ENCODE results near the gene BIRC5.
"Not testable (repeated sequence)": the region's sequence is repeated elsewhere in the genome, so short reads cannot be mapped to it uniquely, and the experiment has no call there.

BIRC5 gene

DNA sequence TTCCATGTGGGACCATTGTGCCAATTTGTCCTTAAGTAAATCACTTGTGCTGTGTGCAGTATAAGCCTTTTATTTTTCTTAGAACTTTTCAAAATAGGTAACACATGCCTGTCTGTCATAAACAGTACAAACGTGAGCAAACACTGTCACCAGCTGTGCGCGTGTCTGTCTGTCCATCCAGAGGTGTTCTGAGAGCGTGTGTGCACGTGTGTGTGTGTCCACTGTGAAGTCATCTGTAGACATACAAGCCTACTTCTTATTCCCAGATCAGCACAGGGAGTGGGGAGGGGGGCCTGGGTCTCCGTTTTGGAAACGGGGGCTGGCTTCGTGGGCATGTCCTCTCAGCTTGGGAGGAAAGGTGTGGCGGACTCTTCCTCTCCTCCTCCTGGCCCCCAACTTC is 26.8 kb downstream of the BIRC5 start:
- no peak for DNase-seq

DNA sequence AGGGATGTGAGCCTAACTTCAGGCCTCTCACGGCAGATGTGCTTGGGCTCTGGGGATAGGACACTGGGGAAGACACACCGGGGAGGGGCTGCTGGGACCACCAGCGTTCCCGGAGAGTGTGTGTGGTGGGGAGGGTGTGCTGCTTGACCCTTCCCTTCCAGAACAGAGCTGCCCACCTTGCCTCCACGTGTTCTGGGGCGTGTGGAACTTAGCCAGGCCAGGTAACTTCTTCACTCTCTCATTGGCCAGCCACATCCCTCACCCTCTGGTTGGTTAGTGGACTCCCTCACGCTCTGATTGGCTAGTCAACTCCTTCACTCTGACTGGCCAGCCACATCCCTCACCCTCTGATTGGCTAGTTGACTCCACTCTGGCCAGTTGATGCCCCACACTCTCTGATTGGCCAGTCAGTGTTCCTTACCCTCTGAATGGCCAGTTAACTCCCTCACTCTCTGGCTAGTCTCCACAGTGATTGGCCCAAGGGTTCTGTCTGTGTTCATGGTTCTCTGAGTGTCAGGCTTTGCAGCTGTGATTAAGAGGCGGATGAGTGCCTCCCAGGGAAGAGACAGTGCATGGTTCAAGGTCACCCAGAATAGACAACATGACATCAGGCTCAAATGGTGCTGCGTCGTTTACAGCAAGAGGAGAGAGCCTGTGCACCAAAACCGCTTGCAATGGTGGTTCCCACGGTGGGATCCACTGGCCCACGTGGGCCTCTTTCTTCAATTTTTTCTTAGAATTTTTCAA is 27.4 kb downstream of the BIRC5 start:
- DNase-seq, result no peak

DNA sequence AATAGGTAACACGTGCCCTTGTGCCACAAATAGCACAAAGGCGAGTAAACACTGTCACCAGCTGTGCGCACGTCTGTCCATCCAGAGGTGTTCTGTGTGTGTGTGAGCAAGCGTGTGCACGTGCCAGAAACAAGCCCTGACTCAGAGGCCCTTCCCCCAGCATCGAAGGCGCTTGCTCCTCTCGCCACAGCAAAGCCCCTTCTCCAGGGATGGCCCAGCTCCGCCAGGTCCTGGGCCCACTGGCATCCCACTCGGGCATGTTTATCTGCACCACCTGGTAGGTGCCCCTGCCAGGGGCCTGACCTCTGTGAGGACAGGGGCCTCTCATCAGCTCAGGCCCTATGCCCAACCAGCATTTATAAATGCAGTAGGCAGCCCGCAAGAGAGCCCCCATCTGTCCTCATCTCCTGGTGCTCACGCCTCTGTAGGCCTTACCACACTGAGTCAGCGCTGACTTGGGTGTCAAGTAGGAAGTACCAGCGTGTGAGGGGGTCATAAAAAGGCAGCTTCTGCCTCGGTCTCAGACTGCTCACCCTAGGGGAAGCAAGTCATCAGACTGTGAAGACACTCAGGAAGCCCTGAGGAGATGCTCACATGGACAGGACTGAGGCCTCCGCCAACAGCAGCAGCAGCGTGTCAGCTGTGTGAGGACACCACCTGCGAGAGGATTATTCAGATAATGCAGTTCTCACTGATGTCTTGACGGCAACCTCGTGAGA is 28.1 kb downstream of the BIRC5 start:
- no peak for DNase-seq

DNA sequence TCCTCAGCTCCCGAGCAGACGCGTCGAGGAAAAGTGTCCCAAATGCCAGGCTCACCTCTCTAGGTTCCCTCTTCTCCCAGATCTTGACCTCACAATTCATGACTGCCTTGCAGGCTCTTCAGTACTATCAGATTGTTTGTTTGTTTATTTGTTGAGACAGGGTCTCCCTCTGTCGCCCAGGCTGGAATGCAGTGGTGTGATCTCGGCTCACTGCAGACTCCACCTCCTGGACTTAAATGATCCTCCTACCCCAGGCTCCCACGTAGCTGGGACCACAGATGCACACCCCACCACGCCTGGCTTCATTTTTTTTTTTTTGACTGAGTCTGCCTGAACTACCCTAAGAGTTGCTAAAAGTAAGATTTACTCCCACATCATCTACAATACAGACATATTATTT is 33.3 kb downstream of the BIRC5 start:
- DNase-seq, result no peak

- DNase-seq, result no peak
Measured at GRCh38 chr17:78248051-78248914, 34.2 kb downstream of the BIRC5 start.

DNA sequence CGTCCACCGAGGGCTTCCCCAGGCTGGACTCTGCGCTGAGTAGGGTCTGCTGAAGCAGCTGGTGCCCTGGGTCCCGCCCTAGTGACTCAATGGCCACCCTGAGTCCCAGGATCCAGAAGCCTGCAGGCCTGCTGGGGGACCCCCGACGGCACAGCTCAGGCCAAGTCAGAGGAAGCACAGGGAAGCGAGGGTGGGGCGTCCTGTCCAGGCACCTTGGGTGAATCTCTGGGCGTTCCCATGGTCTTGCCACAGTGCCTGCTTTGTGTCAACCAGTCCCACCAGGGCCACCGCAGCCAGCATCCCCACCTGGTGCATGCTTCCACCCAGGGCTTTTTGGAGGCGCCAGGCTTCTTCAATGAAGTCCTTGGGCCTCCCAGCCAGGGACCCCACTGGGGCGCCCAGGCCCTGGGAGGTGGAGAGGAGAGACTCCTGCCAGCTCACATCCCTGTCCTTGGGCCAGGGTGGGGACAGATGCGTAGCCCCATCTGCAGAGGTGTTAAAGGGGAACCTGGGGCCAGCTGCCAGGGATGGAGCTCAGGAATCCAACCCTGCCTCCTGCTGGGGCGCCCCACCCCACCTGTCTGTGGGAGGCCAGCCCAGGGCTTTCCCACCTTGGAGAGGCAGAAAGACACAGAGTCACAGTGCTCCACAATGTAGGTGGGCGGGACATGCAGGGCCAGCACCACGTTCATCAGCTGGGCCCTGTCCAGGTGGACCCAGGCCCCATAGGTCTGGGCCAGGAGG is 35.2 kb downstream of the BIRC5 start:
- DNase-seq, result no peak

DNA sequence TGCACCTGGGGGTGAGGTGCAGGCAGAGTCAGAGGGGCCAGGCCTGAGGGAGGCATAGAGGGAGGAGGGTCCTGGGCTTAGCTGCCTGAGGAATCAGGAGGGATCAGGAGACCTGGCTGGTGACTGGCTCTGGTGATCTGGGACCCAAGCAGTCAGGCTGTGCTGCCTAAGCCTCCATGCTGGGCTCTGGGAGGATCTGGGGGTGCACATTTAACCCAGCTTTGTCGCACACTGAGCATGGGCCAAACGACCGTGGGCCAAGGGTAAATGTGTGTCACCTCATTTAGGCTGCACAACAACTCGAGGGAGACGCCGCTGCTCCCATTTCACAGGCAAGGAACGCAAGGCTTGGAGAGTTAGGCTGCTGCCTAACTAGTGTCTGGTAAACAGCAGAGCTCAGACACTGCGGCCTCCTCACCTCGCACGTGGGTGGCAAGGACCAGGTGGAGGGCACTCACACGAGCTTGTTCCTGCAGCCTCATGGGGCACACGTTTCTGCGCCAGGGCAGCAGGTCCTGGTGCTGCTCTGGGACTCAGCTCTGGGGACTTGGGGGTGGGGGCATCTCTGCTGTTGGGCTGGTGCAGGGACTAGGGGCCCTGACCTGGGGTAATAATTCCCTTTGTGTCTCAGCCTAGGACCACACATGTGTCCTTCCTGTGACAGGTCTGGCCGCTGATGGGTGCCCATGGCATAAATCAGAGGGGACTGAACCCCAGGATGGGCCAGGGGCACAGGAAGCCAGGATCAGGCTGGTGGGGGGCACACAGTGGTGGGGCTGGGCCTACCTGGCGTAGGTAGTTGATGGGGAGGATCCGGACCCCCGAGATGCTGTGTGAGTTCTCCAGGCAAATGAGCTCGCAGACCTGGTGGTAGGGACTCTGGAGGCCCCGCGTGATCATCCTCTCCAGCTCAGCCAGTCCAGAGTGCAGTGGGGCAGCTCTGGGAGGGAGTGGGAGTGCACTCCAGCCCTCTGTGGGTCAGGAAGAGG is 36.1 kb downstream of the BIRC5 start:
- DNase-seq, result no peak

DNA sequence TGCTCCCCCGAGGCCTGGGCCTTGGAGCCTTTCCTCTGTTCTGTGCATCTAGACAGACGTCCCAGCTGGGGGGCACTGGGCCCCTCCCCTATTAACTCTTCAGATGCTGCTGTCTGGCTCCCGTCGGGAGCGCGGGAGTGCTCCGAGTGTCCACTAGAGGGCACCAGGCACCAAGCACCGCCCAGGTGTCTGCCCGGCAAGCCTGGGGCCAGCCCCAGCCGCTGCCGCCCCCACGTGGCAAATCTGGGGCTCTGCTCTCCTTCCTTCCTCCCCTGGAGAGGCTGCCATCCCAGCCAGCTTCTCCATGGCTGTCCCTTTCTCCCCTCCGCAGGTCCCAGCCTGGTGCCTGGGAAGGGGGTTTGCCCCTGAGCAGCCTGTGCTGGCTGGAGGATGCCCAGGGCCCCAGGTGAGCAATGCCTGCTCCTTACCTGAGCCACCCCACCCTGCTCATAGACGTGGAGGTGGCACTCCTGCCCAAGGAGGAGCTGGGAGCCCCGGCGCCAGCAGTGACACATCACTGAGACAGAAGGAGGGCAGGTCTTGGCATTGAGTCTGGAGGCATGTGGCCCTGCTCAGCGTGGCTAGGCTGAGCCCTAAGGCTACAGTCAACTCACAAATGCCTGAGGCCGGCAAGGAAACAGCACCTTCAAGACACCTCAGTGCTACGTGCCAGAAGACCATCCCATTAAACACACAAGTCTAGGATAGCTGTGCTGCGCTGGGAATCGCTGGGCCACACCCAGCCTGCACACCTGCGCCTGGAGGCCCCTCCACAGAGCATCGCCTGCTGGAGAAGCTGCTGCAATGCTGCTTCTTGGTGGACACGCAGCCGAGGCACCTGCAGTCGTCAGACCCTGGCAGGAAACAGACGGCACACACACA is 37.1 kb downstream of the BIRC5 start:
- peak; percentile 88 to 91 for DNase-seq

- no peak for DNase-seq
Measured at GRCh38 chr17:78251773-78252103, 37.7 kb downstream of the BIRC5 start.

- peak; percentile 22 to 42 for DNase-seq
Measured at GRCh38 chr17:78252111-78252634, 38.1 kb downstream of the BIRC5 start.

- no peak for DNase-seq
Measured at GRCh38 chr17:78252701-78253635, 38.9 kb downstream of the BIRC5 start.

GRCh38 chr17:78253636-78253945 is 39.5 kb downstream of the BIRC5 start:
- DNase-seq, result not testable (repeated sequence)

DNA sequence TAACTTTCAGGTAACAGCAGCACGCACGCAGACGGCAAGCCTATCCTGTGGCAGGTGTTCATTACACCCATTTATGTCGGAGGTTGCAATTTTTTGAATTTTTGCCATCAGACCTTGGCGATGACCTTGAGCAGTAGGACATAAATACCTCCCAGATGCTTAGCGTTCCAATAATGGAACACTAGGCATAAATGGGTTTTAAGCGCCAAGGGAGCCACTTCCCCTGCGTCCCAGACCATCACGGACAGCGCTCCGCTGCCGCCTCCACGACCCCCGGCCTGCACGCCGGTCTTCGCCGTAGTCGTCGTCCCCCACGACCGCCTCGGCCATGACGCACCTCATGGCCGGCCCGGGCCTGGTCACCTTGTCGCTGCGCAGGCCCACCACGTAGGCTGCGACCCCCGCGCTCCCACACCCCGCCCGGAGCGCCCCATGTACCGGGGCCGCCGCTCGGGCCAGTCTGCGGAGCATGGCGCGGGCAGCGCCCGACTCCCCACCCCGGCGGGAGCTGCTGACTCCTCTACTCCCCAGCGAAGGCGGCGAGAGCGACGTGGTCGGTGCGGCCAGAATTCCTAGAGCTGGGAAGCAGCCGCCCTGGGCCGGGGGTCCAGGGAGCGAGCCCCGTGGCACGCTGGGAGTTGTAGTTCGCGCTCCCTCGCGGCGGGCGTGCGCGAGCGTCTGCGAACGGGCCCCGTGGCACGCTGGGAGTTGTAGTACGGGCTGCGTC is 40.1 kb downstream of the BIRC5 start:
- peak; percentile 82 to 88 for DNase-seq

DNA sequence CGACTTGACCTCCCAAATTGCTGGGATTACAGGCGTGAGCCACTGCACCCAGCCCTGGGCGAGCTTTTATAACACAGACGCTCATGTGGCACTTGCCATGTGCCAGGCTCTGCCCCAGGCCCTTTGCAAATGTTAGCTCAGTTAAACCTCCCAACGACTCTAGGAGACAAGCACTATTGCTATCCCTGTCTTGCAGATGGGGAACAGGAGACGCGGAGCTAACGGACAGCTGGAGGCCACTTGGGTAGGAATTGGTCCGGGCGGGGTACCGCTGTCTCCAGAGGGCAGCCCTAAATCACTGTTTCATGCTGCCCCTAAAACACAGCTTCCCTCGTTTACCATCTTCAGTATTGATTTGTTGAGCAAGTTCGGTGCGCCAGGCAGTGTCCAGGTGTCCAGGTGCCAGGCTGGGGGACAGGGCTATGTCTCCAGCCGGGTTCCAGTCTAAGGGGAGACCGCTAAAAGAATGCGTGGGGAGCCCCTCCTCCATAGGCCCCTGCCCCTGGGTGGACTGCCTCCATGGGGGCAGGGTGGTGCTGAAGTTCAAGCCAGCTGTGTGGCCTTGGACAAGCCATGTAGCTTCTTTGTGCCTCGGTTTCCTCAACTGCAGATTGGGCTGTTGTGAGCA is 41.1 kb downstream of the BIRC5 start:
- no peak for DNase-seq

DNA sequence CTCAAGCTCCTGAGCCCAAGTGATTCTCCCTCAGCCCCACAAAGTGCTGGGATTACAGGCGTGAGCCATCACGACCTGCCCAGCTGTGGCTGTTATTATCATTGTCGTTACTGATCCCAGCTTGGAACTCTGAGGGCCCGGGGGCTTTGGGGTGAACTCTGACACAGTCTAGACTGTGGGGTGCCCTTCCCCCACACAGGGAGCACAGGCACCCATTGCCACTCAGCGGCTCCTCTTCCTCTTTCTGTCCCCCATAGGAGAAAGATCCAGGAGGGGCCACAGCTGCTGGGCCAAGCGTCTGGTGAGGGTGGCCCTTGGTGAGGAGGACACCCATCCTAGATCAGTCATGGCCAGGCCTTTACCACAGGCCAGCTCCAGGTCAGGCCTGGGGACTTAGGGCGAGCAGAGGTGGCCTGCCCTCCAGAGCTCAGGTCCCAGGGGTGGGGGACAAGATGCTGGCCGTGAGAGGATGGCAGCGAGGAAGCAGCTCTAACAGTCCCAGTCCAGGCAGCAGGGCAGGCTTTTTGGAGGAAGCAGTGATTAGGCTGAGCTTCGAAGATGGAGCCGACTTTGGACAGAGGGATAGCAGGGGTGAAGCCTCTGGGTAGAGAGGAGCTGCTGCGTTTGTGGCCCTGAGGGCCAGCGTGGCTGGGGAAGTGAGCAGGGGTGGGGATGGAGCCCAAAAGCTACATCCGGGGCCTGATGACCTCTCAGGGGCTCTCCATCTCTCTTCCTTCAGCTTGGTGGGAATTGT is 42.1 kb downstream of the BIRC5 start:
- no peak for DNase-seq

DNA sequence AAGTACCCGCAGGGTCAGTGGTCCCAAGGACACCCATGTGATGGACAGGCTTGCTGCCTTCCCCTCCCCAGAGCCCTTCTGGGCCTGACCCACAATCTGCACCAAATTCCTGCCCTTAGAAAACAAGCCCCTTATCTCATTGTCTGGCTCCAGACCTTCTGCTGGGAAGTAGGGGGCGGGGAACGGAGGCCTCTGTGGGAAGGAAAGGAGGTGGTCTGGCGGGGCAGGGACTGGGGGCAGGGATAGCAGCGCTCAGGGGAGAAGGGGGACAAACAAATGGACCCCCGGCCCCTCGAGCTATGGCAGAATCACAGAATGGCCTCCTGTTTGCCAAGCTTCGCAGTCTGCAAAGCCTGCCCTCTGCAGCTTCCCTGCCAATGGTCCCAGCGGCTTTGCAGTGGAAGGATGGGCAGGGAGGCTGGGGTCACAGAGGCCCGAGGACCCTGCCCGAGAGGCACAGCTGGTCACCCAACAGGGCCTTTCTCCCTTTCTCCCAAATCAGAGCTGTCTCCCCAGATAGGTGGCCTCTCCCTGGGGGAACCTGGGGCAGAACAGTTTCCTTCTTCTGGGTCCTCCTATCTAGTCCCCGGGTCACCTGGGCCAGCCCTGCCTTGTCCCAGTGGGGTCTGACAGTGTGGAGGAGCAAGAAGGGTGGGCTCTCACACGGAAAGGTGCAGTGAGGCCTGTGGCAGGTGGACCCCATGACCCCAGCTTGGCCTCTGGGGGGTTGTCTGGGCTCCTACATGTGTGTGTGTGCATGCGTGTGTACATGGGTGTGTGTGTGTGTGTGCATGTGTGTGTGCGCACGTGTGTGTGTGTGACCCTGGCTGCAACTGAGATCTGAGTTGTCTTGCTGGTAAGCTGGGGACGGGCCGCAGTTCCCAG is 42.9 kb downstream of the BIRC5 start:
- DNase-seq, result no peak
